ENCODE data around the gene MAFB.

Gene MAFB

GRCh38 chr20:40659567-40659966 is 29.5 kb downstream of the MAFB start:
- DNase-seq (ENCODE audit: low spot score), result no peak
- FAIRE-seq, result no peak

GRCh38 chr20:40658509-40658908 is 30.5 kb downstream of the MAFB start:
- DNase-seq (ENCODE audit: low spot score) (no peak), FAIRE-seq (no peak)

- FAIRE-seq (no peak), DNase-seq (ENCODE audit: low spot score) (no peak)
Measured at GRCh38 chr20:40657526-40657925, 31.5 kb downstream of the MAFB start.

GRCh38 chr20:40655451-40655850 is 33.6 kb downstream of the MAFB start:
- FAIRE-seq (no peak), DNase-seq (ENCODE audit: low spot score) (no peak)

- no peak for FAIRE-seq
- no peak for DNase-seq (ENCODE audit: low spot score)
Measured at GRCh38 chr20:40654876-40655275, 34.2 kb downstream of the MAFB start.

- DNase-seq (ENCODE audit: low spot score) (no peak), FAIRE-seq (no peak)
Measured at GRCh38 chr20:40652441-40652987, 36.5 kb downstream of the MAFB start.

GRCh38 chr20:40651151-40651550 is 37.9 kb downstream of the MAFB start:
- FAIRE-seq (no peak), DNase-seq (ENCODE audit: low spot score) (no peak)

- FAIRE-seq (no peak), DNase-seq (ENCODE audit: low spot score) (no peak)
Measured at GRCh38 chr20:40650707-40651106, 38.3 kb downstream of the MAFB start.

- FAIRE-seq (no peak), DNase-seq (ENCODE audit: low spot score) (no peak)
Measured at GRCh38 chr20:40648210-40649072, 40.6 kb downstream of the MAFB start.

GRCh38 chr20:40646813-40647212 is 42.2 kb downstream of the MAFB start:
- DNase-seq (ENCODE audit: low spot score) (no peak), FAIRE-seq (no peak)

GRCh38 chr20:40646361-40646760 is 42.7 kb downstream of the MAFB start:
- DNase-seq (ENCODE audit: low spot score) (no peak), FAIRE-seq (no peak)

- no peak for FAIRE-seq
- no peak for DNase-seq (ENCODE audit: low spot score)
Measured at GRCh38 chr20:40644863-40645262, 44.2 kb downstream of the MAFB start.

- FAIRE-seq (no peak), DNase-seq (ENCODE audit: low spot score) (no peak)
Measured at GRCh38 chr20:40643891-40644290, 45.1 kb downstream of the MAFB start.

GRCh38 chr20:40641809-40642208 is 47.2 kb downstream of the MAFB start:
- FAIRE-seq, result no peak
- DNase-seq (ENCODE audit: low spot score), result no peak

GRCh38 chr20:40641202-40641601 is 47.8 kb downstream of the MAFB start:
- no peak for DNase-seq (ENCODE audit: low spot score)
- FAIRE-seq, result no peak

- no peak for FAIRE-seq
- DNase-seq (ENCODE audit: low spot score), result no peak
Measured at GRCh38 chr20:40640667-40641066, 48.4 kb downstream of the MAFB start.

- DNase-seq (ENCODE audit: low spot score), result no peak
- FAIRE-seq, result no peak
Measured at GRCh38 chr20:40639676-40640355, 49.2 kb downstream of the MAFB start.

GRCh38 chr20:40639132-40639531 is 49.9 kb downstream of the MAFB start:
- DNase-seq (ENCODE audit: low spot score), result no peak
- FAIRE-seq, result no peak

- DNase-seq (ENCODE audit: low spot score) (no peak), FAIRE-seq (no peak)
Measured at GRCh38 chr20:40638414-40638813, 50.6 kb downstream of the MAFB start.

- no peak for DNase-seq (ENCODE audit: low spot score)
- FAIRE-seq, result no peak
Measured at GRCh38 chr20:40637176-40637575, 51.9 kb downstream of the MAFB start.

GRCh38 chr20:40636486-40636885 is 52.5 kb downstream of the MAFB start:
- DNase-seq (ENCODE audit: low spot score), result no peak
- FAIRE-seq, result no peak

GRCh38 chr20:40635971-40636370 is 53.1 kb downstream of the MAFB start:
- DNase-seq (ENCODE audit: low spot score), result no peak
- no peak for FAIRE-seq

All from RCC 7860 (cell line).